H1 (cell line): ENCODE measurements around the gene GANC. TPM values are rescaled to one million over a fixed set of nuclear protein-coding genes. Genes with fewer than 3 reads are reported as not detected.

Source experiments
- CTCF ChIA-PET: fragments of 300-600 bp; sonication (Branson Sonifier 250); formaldehyde crosslinking; loops from one replicate; lab custom pipeline; 2021; ENCODE audit not compliant: partially characterized antibody; lab: Charles Lee
- POLR2A ChIA-PET: fragments of 300-600 bp; sonication (Branson Sonifier 250); formaldehyde crosslinking; loops from one replicate; lab custom pipeline; 2021; ENCODE audit warnings: inconsistent platforms; ENCODE audit not compliant: partially characterized antibody; lab: Charles Lee
- DNase-seq, 2 experiments: peaks; one replicate each; pipeline versions ENCODE4 v3.0.0 to v3.0.0-alpha.2; 2010 to 2022; ENCODE audit warnings: low spot score in 2 of 2, low read depth in 1 of 2, mixed read lengths in 1 of 2
- FAIRE-seq: peaks from 2 replicates; lab custom pipeline; 2011; peaks lifted over from hg19 to GRCh38; lab: Jason Lieb, UNC
- H2AFZ ChIP-seq: 2 replicates; pipeline ENCODE4 v1.8.1; 2012; ENCODE audit warnings: low read length, inconsistent platforms
- H2AK5ac ChIP-seq: 2 replicates; pipeline ENCODE4 v1.6.1; 2013; ENCODE audit warnings: low read depth, low read length
- H2BK120ac ChIP-seq: replicated peaks from 2 replicates; pipeline ENCODE3; 2013; ENCODE audit warnings: low read depth, low read length, inconsistent platforms
- H2BK12ac ChIP-seq: 2 replicates; pipeline ENCODE4 v1.6.1; 2013; ENCODE audit warnings: low read depth, low read length
- H2BK15ac ChIP-seq: 2 replicates; pipeline ENCODE4 v1.6.1; 2013; ENCODE audit warnings: low read length
- H2BK20ac ChIP-seq: 2 replicates; pipeline ENCODE4 v1.6.1; 2013; ENCODE audit warnings: low read length
- H2BK5ac ChIP-seq: 2 replicates; pipeline ENCODE4 v1.6.1; 2013; ENCODE audit warnings: low read depth, low read length
- H3K14ac ChIP-seq: 2 replicates; pipeline ENCODE4 v1.6.1; 2013; ENCODE audit warnings: inconsistent platforms; ENCODE audit not compliant: insufficient read length
- H3K18ac ChIP-seq: 2 replicates; pipeline ENCODE4 v1.6.1; 2013; ENCODE audit warnings: low read length; ENCODE audit errors: extremely low read depth
- H3K23ac ChIP-seq: 2 replicates; pipeline ENCODE4 v1.6.1; 2013; ENCODE audit warnings: inconsistent platforms; ENCODE audit not compliant: insufficient read length
- H3K23me2 ChIP-seq: 2 replicates; pipeline ENCODE4 v1.6.1; 2013; ENCODE audit warnings: low read depth, low read length
- H3K27ac ChIP-seq: 2 replicates; pipeline ENCODE4 v1.6.1; 2011; ENCODE audit warnings: low read depth, low read length, inconsistent platforms
- H3K27me3 ChIP-seq, 4 experiments: replicated peaks in 1 of 4; 1 replicate in 1 of 4; 2 replicates in 3 of 4; pipeline versions ENCODE4 v1.6.1 to v1.8.1; 2011 to 2013; ENCODE audit warnings: low read length in 3 of 4, mild to moderate bottlenecking in 3 of 4, inconsistent platforms in 2 of 4, mixed read lengths in 2 of 4, moderate library complexity in 1 of 4; ENCODE audit not compliant: control insufficient read depth in 3 of 4, insufficient read depth in 3 of 4; ENCODE audit errors: extremely low read depth in 1 of 4
- H3K36me3 ChIP-seq, 4 experiments: 2 replicates each; pipeline versions ENCODE4 v1.6.1 to v1.8.1; 2011 to 2013; ENCODE audit warnings: mild to moderate bottlenecking in 4 of 4, low read length in 3 of 4, moderate library complexity in 2 of 4, control low read depth in 1 of 4, inconsistent platforms in 1 of 4; ENCODE audit not compliant: insufficient read depth in 4 of 4, control insufficient read depth in 2 of 4
- H3K4ac ChIP-seq: replicated peaks from 2 replicates; pipeline ENCODE3; 2013; ENCODE audit warnings: low read length, low read depth, mixed read lengths, inconsistent platforms; ENCODE audit not compliant: insufficient read length
- H3K4me1 ChIP-seq, 4 experiments: replicated peaks in 1 of 4; 1 replicate in 1 of 4; 2 replicates in 3 of 4; pipeline versions ENCODE4 v1.6.1 to v1.8.1; 2011 to 2013; ENCODE audit warnings: low read length in 3 of 4, inconsistent platforms in 2 of 4, mixed read lengths in 1 of 4; ENCODE audit not compliant: insufficient read depth in 4 of 4, control insufficient read depth in 3 of 4
- H3K4me2 ChIP-seq, 2 experiments: 2 replicates each; pipeline versions ENCODE4 v1.6.1 to v1.8.1; 2011 to 2013; ENCODE audit warnings: low read depth in 2 of 2, low read length in 2 of 2, control low read depth in 1 of 2, inconsistent platforms in 1 of 2, mild to moderate bottlenecking in 1 of 2; ENCODE audit not compliant: insufficient read depth in 1 of 2
- H3K4me3 ChIP-seq, 4 experiments: fragments of 200-600, 300-600 bp in 1 of 4; sonication (generic), shearing (Covaris generic), sonication (Bioruptor Twin) in 1 of 4; 2 replicates each; pipeline versions ENCODE4 v1.5.1 to v1.8.1; 2011 to 2016; ENCODE audit warnings: low read length in 4 of 4, low read depth in 3 of 4, control low read depth in 2 of 4, inconsistent platforms in 2 of 4, mild to moderate bottlenecking in 2 of 4, mixed read lengths in 1 of 4, moderate library complexity in 1 of 4; ENCODE audit not compliant: insufficient read depth in 2 of 4; ENCODE audit errors: extremely low read depth in 1 of 4
- H3K56ac ChIP-seq: replicated peaks from 2 replicates; pipeline ENCODE3; 2013; ENCODE audit warnings: low read depth, mild to moderate bottlenecking, mixed read lengths, low read length, inconsistent platforms; ENCODE audit not compliant: insufficient read length
- H3K79me1 ChIP-seq: 2 replicates; pipeline ENCODE4 v1.6.1; 2013; ENCODE audit warnings: low read depth, low read length, control low read depth
- H3K79me2 ChIP-seq, 2 experiments: 2 replicates each; pipeline versions ENCODE4 v1.6.1 to v1.8.1; 2012 to 2013; ENCODE audit warnings: low read length in 2 of 2, mild to moderate bottlenecking in 2 of 2, inconsistent platforms in 1 of 2; ENCODE audit not compliant: insufficient read depth in 2 of 2, control insufficient read depth in 1 of 2
- H3K9ac ChIP-seq, 4 experiments: replicated peaks in 1 of 4; 1 replicate in 1 of 4; 2 replicates in 3 of 4; pipeline versions ENCODE4 v1.6.1 to v1.8.1; 2011 to 2013; ENCODE audit warnings: low read depth in 3 of 4, low read length in 3 of 4, control low read depth in 2 of 4, mild to moderate bottlenecking in 2 of 4, moderate library complexity in 2 of 4, inconsistent platforms in 1 of 4; ENCODE audit errors: extremely low read depth in 1 of 4
- H3K9me3 ChIP-seq, 2 experiments: 2 replicates each; pipeline versions ENCODE4 v1.6.1 to v1.8.1; 2012 to 2013; ENCODE audit warnings: mild to moderate bottlenecking in 2 of 2, moderate library complexity in 2 of 2, control low read depth in 1 of 2, inconsistent platforms in 1 of 2, low read depth in 1 of 2, low read length in 1 of 2, mixed read lengths in 1 of 2; ENCODE audit not compliant: insufficient read depth in 2 of 2
- H4K20me1 ChIP-seq, 2 experiments: replicated peaks in 1 of 2; 2 replicates each; pipeline versions ENCODE3 to v1.8.1; 2011 to 2013; ENCODE audit warnings: inconsistent platforms in 2 of 2, low read length in 2 of 2, mild to moderate bottlenecking in 1 of 2; ENCODE audit not compliant: insufficient read depth in 2 of 2, control insufficient read depth in 1 of 2
- H4K5ac ChIP-seq: 2 replicates; pipeline ENCODE4 v1.6.1; 2013; ENCODE audit warnings: low read length, low read depth, mixed read lengths, inconsistent platforms; ENCODE audit not compliant: insufficient read length
- H4K8ac ChIP-seq: 2 replicates; pipeline ENCODE4 v1.8.0; 2013; ENCODE audit warnings: mild to moderate bottlenecking, moderate library complexity, low read length, inconsistent platforms; ENCODE audit not compliant: insufficient read depth; ENCODE audit errors: extremely low read depth
- H4K91ac ChIP-seq: replicated peaks from 2 replicates; pipeline ENCODE3; 2013; ENCODE audit warnings: low read length, mixed read lengths, inconsistent platforms; ENCODE audit not compliant: insufficient read length
- KDM1A ChIP-seq: fragments of 200-600, 300-600 bp; sonication (generic); IDR thresholded peaks from 2 replicates; pipeline ENCODE4 v1.7.1; 2016; ENCODE audit warnings: mild to moderate bottlenecking, low read length, borderline replicate concordance
- KDM4A ChIP-seq: IDR thresholded peaks from one replicate; pipeline ENCODE4 v1.7.1; 2012; ENCODE audit warnings: low read depth, mild to moderate bottlenecking, moderate library complexity, low read length, inconsistent platforms; ENCODE audit not compliant: severe bottlenecking
- KDM5A ChIP-seq: fragments of 200-600 bp; IDR thresholded peaks from 2 replicates; pipeline ENCODE4 v1.7.1; 2012; ENCODE audit warnings: mild to moderate bottlenecking, low read length, inconsistent platforms, mixed read lengths
- RBBP5 ChIP-seq: IDR thresholded peaks from 2 replicates; pipeline ENCODE4 v1.7.1; 2012; ENCODE audit warnings: low read depth, mild to moderate bottlenecking, inconsistent platforms, low read length, moderate library complexity, borderline replicate concordance
- SP1 ChIP-seq: IDR thresholded peaks from 2 replicates; pipeline ENCODE4 v1.6.1; 2011; ENCODE audit warnings: low read depth, low read length
- TAF1 ChIP-seq: IDR thresholded peaks from 2 replicates; pipeline ENCODE4 v1.6.1; 2011; ENCODE audit warnings: mild to moderate bottlenecking, low read depth, low read length
- WGBS, 2 experiments: shearing (Covaris generic) in 1 of 2; methylation state at CpG; one replicate each; pipeline versions ENCODE4 v1.1.6 to v1.1.7; 2013 to 2015; ENCODE audit warnings: low lambda C conversion rate in 2 of 2, mixed read lengths in 2 of 2, inconsistent platforms in 1 of 2, low coverage in 1 of 2, missing lambda C conversion rate in 1 of 2; ENCODE audit not compliant: insufficient replicate concordance in 2 of 2, insufficient coverage in 1 of 2, insufficient read length in 1 of 2; ENCODE audit errors: extremely low coverage in 1 of 2, missing lambda C conversion rate in 1 of 2; 5-methylcytosine and 5-hydroxymethylcytosine counted together
- polyA plus RNA-seq, 7 experiments: library from polyadenylated mRNA; depleted of rRNA in 3 of 7; stranded (reverse) in 5 of 7; unstranded in 2 of 7; fragments of >200 nt in 5 of 7; fragments of 200-250 nt in 2 of 7; gene quantifications; 1 replicate in 5 of 7; 2 replicates in 1 of 7; 4 replicates in 1 of 7; pipeline versions ENCODE4 v1.2.1 to v1.2.3, GENCODE V29; 2011 to 2013; ENCODE audit warnings: missing spikeins in 2 of 7, mixed read lengths in 2 of 7
- total RNA-seq: library from RNA; stranded (reverse); fragmentation: NEBNext Ultra II Directional; extraction: Animal tissue kit (Norgen Biotek cat#: 25700); gene quantifications from 2 replicates; pipeline ENCODE4 v1.2.1, GENCODE V29; 2021

Gene GANC
- total and polyA plus RNA-seq, 2 of the 8 experiments (the other 6 are each of a cell fraction or from before 2014, with no cell fraction given), result 6.8 to 14.4 TPM

GRCh38 chr15:42240823-42241222 is 32.2 kb upstream of the GANC start:
- Histone ChIP-seq H3K23me2 (no peaks in the 10 kb centered on the region), H3K27ac (no peak overlapping the region), H3K4me2 (no peak overlapping the region), H3K23ac (no peak overlapping the region), H2BK12ac (no peak overlapping the region), H3K4me3 (no peak overlapping the region), H3K56ac (no peak overlapping the region), H3K27me3 (no peaks in the 10 kb centered on the region), H2AK5ac (no peak overlapping the region), H4K8ac (no peak overlapping the region), H2BK15ac (no peak overlapping the region), H3K9me3 (no peaks in the 10 kb centered on the region), H4K5ac (no peak overlapping the region), H3K4me1 (no peaks in the 10 kb centered on the region), H3K4ac (no peak overlapping the region), H3K18ac (no peak overlapping the region), H3K36me3 (peaks cover 2 to 32% (median 14%) of the 10 kb centered on the region in 4 experiments; a peak in 6 of 8 replicates), H3K9ac (no peak overlapping the region), H3K79me2 (no peaks in the 10 kb centered on the region), H4K91ac (no peak overlapping the region), H3K14ac (no peak overlapping the region), H2BK120ac (no peak overlapping the region), H4K20me1 (peaks cover 0 to 2% of the 10 kb centered on the region in 2 experiments), H2BK20ac (no peak overlapping the region), H2AFZ (no peak overlapping the region)
- no peak for FAIRE-seq
- POLR2A ChIA-PET, result no interaction called here
- 86% methylated on average over 1 of the region's 1 CpG; no CpG with 5 or more reads in 1 of the 2 experiments for WGBS, 2 experiments
- CTCF ChIA-PET, result interaction anchor here (0.9 kb wide), 1 partner anchor 10 kb away, joined by 3 read pairs; no protein-coding TSS in a partner anchor
- no peak for TF ChIP-seq TAF1
- TF ChIP-seq SP1, result no peak
- TF ChIP-seq RBBP5, result no peak
- no peak for TF ChIP-seq KDM1A
- no peak for TF ChIP-seq KDM4A
- no peak for TF ChIP-seq KDM5A
- TF ChIP-seq, all 59 proteins: peak for 0
- H2BK5ac ChIP-seq, result no peak overlapping the region
- no peaks in the 10 kb centered on the region for H3K79me1 ChIP-seq
- DNase-seq, result no peak
